A673 (cell line): Measurements from ENCODE around the gene MVK.

ENCODE experiments used
- CTCF ChIP-seq: fragments of 300-800, 200-600 bp; sonication (generic); conservative IDR thresholded peaks from 2 replicates; pipeline ENCODE4 v1.5.1; 2017; ENCODE audit warnings: low read depth, mild to moderate bottlenecking, antibody characterized with exemption, low read length, moderate library complexity, mixed read lengths
- EZH2 ChIP-seq: fragments of 200-600 bp; sonication (generic); IDR thresholded peaks from 2 replicates; pipeline ENCODE4 v1.6.1; 2017; ENCODE audit warnings: borderline replicate concordance, low read depth, mild to moderate bottlenecking, mixed read lengths, antibody characterized with exemption, low read length; ENCODE audit not compliant: poor library complexity, severe bottlenecking

DNA sequence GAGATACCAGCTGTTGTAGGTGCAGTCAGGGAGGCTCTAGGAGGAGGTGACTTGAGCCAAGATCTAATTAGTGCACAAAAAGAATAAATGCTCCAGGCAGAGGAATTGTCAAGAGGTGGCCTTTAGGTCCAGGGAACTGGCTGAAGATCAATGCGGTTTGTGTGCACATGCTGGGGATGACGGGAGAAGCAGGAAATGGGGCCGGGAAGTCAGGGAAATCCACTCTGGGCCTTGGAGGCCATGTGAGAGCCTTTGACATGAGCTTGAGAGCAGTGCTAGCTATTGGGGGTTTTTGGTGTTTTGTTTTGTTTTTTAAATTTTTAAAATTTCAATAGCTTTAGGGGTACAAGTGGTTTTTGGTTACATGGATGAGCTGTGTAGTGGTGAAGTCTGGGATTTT lies 67.4 kb downstream of the MVK start:
- no peak for TF ChIP-seq CTCF
- TF ChIP-seq EZH2 = no peak
